ENCODE measurements around the gene RIC8B.

DNA sequence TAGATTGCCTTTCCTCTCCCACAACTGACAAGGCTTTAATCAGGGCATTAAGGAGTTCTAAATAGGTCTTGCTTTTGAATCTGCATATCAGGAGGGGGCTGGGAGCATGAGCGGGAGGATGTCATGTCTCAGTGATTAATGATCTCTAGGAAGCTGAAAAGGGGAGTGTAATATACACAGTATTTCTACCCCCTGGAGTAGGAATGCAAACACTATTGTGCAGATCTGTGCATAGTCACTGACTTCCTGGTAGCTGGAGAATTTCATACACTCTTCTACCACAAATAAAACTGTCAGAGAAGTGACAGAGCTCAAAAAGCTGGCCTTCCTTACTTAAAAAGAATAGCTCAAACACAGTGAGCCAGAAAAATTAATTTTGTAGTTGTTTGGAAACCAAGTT lies 65.8 kb downstream of the RIC8B start:
- no peak for TF ChIP-seq EP300 (IDR thresholded peaks at IDR 0.05; ENCODE audit: low read depth)
- TF ChIP-seq, protein P1, sequence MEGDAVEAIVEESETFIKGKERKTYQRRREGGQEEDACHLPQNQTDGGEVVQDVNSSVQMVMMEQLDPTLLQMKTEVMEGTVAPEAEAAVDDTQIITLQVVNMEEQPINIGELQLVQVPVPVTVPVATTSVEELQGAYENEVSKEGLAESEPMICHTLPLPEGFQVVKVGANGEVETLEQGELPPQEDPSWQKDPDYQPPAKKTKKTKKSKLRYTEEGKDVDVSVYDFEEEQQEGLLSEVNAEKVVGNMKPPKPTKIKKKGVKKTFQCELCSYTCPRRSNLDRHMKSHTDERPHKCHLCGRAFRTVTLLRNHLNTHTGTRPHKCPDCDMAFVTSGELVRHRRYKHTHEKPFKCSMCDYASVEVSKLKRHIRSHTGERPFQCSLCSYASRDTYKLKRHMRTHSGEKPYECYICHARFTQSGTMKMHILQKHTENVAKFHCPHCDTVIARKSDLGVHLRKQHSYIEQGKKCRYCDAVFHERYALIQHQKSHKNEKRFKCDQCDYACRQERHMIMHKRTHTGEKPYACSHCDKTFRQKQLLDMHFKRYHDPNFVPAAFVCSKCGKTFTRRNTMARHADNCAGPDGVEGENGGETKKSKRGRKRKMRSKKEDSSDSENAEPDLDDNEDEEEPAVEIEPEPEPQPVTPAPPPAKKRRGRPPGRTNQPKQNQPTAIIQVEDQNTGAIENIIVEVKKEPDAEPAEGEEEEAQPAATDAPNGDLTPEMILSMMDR (IDR thresholded peaks at IDR 0.05) = no peak
- TF ChIP-seq POLR2A (IDR thresholded peaks at IDR 0.05) = no peak

All from transverse colon (tissue), 3 donors.